Activated CD4-positive, CD25-positive, alpha-beta regulatory T cell treated with anti-CD3 and anti-CD28 coated beads, Interleukin-2, amount 50 U/mL, for 24 hours (primary cell): Measurements from ENCODE around the gene RARA.
"Not testable (repeated sequence)": the region's sequence is repeated elsewhere in the genome, so short reads cannot be mapped to it uniquely, and the experiment has no call there.

ENCODE experiments used
- ATAC-seq, 2 donors: fragments of 150-1000 bp; cut with Tn5 transposase; one replicate each; pipeline ENCODE4 v1.10.0; 2021; ENCODE audit warnings: mild to moderate bottlenecking in 1 of 2, moderate library complexity in 1 of 2

Gene RARA

DNA sequence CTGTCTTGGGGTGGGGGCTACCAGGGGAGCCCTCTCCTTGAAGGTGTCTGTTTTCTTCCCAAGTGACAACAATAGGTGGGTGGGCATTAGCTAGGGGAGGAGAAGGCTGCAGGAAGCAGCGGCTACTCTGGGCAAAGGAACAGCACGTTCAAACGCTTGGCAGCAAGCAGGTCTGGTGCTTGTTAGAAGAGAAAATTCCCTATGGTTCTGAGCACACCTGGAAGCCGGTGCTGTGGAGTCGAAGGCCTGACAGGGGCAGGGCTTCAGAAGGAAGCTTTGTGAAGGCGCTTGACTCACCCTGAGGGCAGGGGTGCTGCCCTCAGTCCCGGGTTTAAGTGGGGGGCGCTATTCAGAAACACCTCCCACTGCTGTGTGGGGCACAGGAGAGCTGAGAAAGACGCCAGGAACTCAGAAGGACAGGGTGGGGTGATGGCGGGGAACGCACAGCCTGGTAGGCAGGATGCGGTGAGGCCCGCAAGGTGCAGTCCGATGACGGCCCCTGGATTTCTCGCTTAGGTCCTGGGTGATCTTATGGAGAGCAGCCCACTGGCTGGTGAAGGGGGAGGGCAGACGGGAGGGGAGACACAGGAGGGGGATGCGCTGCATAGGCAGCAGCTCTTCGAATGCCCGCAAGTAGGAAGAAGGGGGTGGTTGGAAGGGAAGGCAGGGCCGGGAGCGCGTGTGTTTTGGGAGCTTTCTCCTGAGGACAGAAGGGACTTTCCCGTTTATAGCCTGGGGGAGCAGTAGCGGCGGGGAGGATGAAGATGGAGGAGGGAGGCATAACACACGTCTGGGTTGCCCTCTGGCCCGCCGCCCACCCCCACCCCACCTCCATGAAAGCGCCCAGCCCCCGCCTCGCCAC, 52.3 kb downstream of the RARA start:
- no peak for ATAC-seq

- ATAC-seq: peak in 1 of 2 donors; percentile 6
Observed at GRCh38 chr17:40361925-40362695, 53.1 kb downstream of the RARA start.

- peak; percentile 89 to 90 for ATAC-seq
Observed at GRCh38 chr17:40362696-40363110, 53.7 kb downstream of the RARA start.

GRCh38 chr17:40363111-40363827, 54.3 kb downstream of the RARA start:
- ATAC-seq: peak; percentile 33 to 44

DNA sequence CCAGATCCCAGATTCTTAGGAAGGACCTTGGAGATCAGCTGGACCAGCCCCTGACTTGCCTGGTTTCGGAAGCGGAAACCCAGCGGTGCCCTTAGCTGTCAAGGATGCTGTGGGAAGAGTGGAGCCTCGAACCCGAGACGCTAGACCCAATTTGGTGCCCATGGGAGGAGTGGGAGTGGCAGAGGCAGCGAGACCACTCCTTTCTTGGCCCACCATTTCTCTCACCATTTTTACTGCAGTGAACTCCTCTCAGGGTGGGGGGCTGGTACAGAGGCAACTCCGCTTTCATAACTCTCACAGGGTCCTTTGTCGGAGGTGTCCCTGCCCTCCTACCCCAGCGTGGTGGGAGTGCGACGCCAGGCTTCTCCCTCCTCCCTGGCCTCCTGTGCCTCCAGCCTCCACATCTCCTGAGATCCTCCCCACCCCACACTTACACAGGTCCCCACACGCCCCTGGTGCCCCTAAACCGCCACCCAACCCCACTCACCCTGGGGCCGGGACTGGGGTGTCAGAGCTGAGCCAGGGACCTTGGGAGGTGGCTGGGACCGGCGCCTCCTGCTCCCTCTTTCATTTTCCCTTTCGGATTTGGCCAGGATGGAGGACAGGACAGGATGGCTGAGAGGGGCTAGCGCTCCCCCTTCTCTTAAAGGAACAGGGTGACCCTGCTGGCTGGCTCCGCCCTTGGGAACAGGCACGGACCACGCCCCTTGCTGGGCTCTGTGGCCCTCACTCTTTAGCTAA, 55.3 kb downstream of the RARA start, which contains the start of gene GJD3:
Gene GJD3 (minus strand): TSS at position 617 of the 741 bp plus-strand sequence. CDS start 922 bp downstream, outside the sequence.
- no peak for ATAC-seq

DNA sequence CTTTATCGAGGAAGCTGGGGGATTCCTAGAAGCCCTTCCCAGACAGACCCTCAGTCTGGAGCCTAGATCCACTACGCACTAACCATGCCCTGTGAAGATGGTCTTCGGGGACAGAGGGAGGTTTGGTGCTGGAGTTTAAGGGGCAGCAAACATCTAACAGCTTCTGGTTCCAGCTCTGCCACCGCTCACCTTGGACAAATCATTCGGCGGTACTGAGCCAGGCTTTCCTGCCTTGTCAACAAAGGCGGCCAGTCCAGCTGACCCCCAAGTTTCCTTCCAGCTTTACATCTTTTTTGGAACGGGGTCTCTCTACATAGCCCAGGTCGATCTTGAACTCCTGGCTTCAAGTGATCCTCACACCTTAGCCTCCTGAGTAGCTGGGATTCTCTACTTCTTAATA, 55.9 kb downstream of the RARA start:
- no peak for ATAC-seq

DNA sequence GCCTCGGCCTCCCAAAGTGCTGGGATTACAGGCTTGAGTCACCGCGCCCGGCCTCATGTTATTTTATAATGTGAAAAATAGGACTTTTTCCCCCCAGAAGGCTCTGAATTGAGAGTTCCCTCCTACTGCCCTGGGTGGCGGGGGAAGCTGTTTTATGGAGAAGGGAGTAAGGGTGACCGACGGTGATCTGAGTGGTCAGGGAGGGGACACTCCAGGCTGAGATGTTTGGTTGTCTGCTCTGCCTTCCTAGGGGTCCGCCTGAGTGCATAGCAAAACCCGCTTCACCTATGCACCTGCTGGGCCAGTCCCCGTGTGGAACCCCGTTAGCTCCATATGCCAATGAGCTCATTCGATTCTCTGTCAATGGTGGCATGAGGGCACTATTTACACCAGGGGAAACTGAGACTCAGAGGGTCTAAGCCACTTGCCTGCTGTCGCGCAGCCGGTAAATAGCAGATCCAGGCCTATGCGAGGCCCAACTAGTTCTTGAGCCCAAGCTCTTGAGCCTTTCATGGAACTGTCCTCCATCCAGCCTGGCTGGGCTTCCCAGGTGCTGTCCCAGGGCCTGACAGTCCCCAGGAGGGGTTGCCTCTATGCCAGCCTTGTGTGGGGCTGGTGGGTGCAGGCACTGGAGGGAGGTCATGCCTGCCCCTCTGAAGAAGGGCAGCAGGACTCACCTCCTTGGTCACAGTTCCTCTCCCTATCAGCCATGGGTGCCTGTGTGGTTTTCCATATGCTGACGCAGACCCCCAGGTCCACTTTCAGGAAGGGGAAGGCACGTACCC, 57.3 kb downstream of the RARA start:
- ATAC-seq: no peak

DNA sequence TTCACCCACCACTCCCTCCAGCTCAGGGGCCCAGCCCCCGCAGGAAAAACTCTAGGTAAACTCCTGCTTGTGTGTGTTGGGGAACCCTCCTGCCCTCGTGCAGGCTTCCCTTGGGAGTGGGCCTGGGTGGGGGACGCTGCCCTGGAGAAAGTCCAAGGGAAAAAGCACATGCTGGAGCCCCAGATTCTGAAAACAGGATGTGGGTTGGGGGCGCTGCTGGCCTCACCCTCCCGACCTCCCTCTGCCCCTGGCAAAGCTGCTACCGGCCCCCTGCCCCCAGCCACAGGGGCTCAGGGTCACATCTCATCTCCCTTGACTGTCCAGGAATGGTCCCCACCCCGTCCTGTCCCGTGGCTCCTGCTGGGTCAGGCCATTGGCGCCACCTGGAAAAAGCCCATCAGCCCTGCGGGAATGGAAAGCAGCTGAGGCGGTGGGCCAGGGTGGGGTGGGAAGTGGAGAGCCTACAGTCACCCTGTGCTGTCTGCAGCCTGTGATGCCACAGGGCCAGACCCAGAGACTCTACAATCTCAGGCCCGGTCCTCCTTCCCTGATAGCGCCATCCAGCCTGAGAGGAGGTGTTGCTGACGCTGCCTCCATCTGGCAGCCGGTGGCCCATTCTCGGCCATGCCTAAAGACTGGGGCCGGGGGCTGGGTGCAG, 58.0 kb downstream of the RARA start:
- ATAC-seq: no peak

DNA sequence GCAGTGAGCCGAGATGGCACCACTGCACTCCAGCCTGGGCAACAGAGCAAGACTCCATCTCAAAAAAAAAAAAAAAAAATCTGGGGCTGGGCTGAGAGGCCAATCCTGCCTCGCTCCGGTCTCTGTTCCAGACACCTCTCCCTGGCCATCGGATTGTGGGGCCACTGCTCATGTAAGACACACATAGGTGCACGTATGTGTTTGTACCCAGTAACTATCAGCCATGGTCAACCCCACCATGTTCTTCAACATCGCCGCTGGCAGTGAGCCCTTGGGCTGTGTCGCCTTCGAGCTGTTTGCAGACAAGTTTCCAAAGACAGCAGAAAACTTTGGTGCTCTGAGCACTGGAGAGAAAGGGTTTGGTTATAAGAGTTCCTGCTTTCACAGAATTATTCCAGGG, 58.7 kb downstream of the RARA start:
- ATAC-seq: not testable (repeated sequence)

DNA sequence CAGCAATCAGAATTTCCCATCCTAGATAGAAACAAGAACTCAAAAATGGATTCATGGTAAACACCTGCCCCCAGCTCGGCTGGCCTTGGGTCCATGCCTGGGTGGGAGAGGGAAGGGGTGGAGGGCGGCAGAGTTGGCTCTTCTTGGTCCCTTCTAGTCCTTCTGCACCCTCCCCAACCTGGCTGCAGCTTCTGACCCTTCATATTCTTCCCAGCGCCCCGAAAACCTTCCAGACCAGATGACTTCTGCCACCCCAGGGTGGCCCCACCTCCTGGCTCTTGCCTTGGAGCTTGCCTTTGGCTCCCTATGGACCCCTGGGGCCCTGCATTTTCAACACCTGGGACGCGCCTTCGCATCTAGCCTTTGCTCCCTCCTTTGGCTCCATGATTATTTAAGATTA, 60.9 kb downstream of the RARA start:
- no peak for ATAC-seq

GRCh38 chr17:40371261-40371929, 62.4 kb downstream of the RARA start:
- ATAC-seq: peak; percentile 60 to 69

DNA sequence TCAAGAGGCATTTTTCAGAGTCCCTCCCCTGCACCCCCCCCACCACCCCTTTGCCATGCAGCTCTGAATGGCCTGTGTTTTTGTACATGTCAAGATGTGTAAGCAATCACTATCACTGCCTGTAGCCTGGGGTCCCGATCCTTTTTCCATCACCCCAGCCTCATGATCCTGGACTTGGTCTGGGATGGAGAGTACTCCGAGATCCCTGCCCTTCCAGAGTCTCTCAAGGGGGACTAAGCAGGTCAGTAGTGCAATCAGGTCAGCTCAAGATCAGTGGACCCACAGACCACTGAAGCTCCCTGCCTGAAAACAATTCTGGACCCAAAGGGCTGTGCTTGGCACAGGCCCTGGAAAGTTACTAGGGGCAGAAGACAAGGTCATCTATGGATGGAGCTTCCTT, 63.1 kb downstream of the RARA start:
- no peak for ATAC-seq

- not testable (repeated sequence) for ATAC-seq
Observed at GRCh38 chr17:40372644-40373043, 63.7 kb downstream of the RARA start.

DNA sequence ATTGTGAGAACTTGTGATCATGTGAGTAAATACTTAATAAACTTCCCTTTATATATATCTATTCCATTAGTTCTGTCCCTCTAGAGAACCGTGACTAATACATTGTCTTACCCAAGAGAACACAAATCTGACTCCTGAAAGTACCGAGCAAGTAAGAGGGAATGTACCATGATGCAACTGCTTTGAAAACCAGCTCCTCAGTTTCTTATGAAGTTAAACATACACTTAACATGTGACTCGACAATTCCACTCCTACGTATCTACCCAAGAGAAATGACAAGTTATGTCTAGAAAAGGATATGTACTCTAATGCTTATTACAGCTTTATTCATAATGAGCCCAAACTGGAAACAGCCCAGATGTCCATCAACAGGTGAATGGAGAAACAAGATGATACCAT, 64.3 kb downstream of the RARA start:
- ATAC-seq: peak; percentile 72 to 87

- ATAC-seq: no peak
Observed at GRCh38 chr17:40373999-40374398, 65.0 kb downstream of the RARA start.

DNA sequence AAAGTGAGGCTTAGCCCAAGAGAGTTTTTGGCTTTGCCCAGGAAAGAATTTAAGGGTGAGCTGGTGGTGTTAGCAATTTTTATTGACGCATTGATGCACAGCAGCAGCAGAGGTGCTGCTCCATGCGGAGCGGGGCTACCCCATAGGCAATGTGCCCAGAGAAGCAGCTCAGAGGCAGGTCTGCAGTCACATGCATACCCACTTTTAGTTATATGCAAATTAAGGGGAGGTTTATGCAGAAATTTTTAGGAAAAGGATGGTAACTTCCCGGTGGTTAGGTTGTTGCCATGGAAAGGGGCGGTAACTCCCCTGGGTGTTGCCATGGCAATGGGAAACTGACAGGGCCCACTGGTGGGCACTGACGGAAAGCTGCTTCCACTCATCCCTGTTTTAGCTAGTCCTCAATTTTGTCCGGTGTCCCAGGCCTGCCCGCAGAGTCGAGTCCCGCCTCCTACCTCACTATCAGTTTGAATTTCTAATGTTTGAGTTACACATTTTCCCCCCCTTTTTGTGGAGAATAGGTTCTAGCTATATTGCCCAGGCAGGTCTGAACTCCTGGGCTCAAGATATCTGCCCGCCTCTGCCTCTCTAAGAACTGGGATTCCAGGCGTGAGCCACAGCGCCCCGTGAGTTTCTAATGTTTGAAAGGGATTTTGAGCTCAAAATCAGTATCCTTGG, 66.0 kb downstream of the RARA start:
- no peak for ATAC-seq

- not testable (repeated sequence) for ATAC-seq
Observed at GRCh38 chr17:40375786-40376185, 66.8 kb downstream of the RARA start.

- not testable (repeated sequence) for ATAC-seq
Observed at GRCh38 chr17:40376541-40376940, 67.6 kb downstream of the RARA start.

DNA sequence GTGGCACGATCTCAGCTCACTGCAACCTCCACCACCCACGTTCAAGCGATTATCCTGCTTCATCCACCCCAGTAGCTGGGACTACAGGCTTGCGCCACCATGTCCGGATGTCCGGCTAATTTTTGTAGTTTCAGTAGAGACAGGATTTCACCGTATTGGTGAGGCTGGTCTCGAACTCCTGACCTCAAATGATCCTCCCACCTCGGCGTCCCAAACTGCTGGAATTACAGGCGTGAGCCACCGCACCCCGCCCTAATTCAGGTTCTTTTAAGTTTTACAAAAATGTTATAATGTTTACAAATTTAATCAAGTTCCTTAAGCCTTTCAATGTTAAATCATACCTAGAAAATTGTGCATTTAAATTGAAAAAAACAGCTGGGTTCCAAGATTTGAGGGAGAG, 68.9 kb downstream of the RARA start:
- ATAC-seq: no peak

- ATAC-seq: no peak
Observed at GRCh38 chr17:40378966-40379365, 70.0 kb downstream of the RARA start.
